Endothelial cell of hepatic sinusoid (primary cell): ENCODE data around the gene SOX11.

ENCODE experiments used
- in situ Hi-C: cut with HindIII; loops from 2 replicates; pipeline ENCODE4 v1.10.0; 2017; ENCODE audit warnings: low sequenced_read_pairs

Gene SOX11

DNA sequence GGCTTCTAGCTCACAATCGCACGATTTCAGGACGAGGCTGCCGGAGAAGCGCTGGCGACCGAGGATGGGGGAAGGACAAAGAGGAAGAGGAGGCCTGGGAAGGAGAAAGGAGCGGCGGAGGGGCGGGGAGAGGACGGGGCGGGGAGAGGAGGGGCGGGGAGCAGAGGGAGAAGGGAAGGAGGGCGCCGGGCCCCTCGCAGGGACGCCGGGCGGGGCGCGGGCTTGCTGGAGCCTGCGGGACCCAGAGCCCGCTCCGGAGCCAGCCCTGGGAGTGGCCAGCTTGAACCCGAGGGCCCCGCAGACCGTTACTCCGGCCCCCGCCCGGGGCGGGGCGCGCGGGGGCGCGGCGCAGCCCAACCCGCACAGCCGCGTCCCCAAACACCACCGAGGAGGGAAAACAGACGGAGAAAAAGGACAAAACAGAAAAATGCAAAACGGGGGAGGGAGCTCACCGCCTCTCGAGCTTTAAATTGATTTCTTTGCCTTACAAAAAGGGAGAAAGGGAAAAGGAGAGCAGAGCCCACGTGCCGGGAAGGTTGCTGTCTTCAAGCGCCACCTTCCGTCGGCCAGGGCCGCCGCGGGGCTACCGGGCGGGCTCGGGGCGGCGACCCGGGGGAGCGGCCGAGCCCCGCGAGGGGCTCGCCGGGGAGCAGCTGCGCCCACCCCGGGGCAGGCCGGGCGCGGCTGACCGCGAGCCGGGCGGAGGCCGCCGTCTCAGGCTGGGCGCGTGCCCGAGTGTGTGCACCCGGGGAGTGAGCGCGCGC lies 781 bp upstream of the SOX11 start:
- in situ Hi-C loops: no loop called here

DNA sequence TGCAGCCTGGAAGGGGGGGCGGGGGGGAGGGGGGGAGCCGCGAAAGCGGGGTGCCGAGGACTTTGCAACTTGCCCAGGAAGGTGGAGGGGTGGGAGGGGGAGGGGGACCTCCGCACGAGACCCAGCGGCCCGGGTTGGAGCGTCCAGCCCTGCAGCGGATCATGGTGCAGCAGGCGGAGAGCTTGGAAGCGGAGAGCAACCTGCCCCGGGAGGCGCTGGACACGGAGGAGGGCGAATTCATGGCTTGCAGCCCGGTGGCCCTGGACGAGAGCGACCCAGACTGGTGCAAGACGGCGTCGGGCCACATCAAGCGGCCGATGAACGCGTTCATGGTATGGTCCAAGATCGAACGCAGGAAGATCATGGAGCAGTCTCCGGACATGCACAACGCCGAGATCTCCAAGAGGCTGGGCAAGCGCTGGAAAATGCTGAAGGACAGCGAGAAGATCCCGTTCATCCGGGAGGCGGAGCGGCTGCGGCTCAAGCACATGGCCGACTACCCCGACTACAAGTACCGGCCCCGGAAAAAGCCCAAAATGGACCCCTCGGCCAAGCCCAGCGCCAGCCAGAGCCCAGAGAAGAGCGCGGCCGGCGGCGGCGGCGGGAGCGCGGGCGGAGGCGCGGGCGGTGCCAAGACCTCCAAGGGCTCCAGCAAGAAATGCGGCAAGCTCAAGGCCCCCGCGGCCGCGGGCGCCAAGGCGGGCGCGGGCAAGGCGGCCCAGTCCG lies 540 bp downstream of the SOX11 start:
- in situ Hi-C loops: no loop called here

GRCh38 chr2:5693287-5694201 lies 1.4 kb downstream of the SOX11 start:
- in situ Hi-C loops: no loop called here

DNA sequence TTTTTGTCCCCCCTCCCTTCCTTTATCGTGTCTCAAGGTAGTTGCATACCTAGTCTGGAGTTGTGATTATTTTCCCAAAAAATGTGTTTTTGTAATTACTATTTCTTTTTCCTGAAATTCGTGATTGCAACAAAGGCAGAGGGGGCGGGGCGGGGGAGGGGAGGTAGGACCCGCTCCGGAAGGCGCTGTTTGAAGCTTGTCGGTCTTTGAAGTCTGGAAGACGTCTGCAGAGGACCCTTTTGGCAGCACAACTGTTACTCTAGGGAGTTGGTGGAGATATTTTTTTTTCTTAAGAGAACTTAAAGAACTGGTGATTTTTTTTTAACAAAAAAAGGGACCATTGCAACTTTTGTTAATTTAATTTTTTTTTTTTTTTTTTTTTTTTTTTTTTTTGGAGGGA lies 2.1 kb downstream of the SOX11 start:
- in situ Hi-C loops: no loop called here

DNA sequence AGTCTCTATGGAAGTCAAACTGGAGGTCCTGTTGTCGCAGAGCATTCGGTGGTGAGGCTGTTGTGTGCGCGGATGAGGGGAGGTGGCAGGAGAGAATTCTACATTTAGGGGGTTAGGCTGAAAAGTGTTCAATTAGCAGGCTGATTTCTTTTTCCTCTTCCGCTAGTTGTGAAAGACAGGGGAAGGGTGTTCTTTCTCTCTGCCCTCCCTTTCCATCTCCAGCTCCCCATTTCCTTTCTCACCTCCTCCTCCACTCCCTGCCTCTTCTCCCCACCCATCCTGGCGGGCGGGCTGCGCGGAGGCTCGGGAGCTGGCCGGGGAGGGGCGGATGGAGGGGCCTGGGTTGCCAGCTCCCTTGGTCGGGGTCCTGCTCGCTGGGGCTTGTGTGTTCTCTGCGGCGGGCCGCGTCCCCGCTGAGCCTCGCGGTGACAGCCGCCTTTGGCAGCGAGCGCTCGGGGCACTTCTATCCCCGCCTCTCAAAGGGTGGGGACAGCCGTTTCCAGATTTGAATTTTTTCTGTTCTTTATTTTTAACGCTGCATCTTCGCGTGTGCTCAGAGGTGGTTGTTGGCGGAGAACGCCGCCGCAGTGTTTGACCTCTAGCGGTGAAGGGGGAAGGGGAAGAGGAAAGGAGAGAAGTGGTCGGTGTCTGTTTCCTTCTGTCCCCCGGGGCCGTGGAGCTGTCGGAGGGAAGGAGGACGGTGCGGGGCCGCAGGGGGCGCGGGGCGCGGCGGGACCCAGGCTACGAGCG lies 3.6 kb downstream of the SOX11 start:
- in situ Hi-C loops: no loop called here

GRCh38 chr2:5696404-5696944 lies 4.3 kb downstream of the SOX11 start:
- in situ Hi-C loops: no loop called here

DNA sequence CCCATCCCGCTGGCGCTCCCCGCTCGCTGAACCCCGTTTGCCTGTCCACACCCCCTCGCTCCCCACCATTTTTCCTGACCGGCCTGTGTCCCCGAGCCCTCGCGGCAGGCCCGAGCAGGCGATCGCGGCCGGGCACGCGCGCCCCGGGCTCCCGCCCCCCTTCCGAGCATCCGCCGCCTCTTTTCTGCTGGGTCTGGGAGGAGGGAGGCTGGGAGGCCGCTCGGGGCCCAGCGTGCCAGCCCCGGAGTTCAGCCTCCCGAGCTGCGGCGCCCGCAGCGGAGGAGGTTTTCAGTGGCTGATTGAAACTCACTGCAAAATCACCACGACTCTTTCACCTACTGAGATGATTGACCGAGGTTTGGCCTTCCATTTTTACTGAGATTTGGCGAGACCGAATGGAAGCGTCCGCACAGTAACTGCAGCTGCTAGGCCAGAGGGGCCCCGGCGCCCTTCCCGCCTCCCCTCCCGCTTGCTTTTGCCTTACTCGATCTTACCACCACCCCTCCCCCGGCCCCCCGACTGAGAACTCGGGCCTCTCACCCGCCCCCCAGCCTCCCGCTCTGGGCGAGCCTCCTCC lies 4.8 kb downstream of the SOX11 start:
- in situ Hi-C loops: no loop called here

DNA sequence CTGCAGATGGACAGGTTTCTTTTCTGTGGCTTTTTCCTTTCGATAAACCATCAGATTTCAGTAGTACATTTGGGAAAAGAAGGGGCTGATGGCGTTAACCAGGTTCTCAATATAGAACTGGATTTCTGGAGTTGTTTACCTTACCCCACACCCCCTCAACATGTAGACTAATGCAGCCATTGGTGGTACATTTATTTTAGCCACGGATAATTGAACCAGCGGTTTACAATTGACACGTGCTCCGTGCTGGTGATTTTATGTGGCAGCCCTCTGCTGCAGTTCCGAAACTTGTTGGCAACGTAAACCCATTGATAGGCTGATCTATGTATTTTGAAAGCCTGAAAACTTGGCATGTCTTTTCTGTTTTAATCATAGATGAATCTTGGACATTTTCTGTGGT lies 5.4 kb downstream of the SOX11 start:
- in situ Hi-C loops: no loop called here

DNA sequence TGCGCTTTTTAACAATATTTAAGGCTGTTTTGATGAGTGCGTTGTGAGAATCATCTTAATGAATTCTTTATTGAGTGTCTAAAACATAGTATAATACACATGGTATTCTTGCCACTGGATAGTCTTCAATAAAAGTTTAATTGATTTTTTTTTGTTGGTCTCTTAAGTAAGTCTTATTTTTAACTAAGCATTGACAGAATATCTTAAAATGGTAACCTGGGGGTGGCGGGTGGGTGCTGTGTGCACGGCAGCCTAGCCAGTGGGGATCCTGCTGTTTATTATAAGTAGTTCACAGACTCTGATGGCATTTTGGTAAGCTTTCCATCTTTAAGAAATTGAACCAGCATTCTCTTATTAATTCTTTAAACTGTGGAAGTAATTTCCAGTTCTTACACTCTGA lies 6.0 kb downstream of the SOX11 start:
- in situ Hi-C loops: no loop called here

DNA sequence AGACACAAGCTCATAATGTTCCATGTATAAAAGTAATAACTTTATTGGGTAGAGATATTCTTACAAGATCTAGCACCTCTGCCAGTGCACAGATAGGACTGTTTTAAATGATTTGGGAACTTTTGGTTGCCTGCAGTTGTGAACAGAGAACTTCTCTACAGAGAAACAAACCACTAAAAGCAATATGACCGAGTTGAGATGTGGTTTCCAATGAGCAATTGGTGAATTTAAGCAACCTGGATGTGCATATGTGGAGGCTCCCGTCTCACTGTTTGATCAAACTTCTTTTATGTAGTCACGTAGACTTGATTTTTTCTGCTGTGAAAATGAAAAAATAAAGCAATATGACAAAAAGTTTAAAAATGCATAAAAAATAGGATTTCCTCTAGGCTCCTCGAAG lies 7.8 kb downstream of the SOX11 start:
- in situ Hi-C loops: no loop called here

DNA sequence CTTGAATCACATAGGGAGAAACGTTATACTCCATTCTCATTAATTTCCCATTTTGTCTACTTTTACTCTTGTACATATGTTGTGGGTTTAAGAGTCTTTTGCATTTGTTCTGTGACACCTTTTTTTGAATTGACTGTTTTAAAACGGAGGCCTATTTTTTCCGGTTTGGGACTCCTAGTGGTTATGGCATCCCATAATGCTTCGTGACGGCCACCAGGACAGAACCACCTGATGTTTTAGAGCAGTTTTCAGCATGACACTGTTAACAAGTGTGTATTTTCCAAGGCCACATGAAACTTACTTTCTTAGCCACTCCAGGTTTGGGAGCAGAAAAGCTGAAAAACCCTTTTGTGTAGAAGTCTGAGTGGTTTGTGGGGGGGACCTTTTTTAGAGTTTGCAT lies 8.4 kb downstream of the SOX11 start:
- in situ Hi-C loops: no loop called here

GRCh38 chr2:5701266-5701665 lies 9.1 kb downstream of the SOX11 start:
- in situ Hi-C loops: no loop called here

DNA sequence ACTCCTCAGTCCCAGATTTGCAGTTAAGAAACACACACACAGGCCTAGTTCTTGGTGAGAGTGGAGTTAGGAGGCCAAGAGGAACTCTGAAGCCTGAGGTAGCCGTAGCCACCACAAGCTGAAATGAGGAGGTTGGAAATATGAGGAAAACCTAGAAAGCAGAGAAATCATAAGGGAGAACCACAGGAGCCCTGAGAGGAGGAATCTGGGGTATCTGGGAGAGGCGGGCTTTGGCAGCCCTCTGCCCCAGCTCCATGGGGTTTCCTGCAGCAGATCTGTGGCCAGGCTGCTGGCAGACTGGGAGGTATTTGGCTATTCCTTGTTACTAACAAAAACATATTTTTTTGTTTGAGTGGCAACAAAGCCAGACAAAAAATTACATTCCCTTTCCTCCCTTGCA lies 11.0 kb downstream of the SOX11 start:
- in situ Hi-C loops: no loop called here

DNA sequence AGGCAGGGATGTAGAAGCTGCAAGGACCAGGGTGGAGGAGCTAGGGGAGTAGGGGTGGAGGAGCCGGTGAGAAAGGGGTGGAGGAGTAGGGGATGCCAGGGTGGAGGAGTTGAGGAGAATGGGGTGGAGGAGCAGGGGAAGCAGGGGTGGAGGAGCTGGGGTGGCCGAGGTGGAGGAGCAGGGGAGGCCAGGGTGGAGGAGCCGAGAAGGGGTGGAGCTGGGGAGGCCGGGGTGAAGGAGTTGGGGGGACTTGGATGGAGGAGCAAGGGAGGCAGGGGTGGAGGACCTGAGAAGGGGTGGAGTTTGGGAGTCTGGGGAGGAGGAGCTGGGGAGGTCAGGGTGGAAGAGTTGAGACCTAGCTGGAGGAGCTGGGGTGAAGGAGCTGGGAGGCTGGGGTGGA lies 13.3 kb downstream of the SOX11 start:
- in situ Hi-C loops: no loop called here

DNA sequence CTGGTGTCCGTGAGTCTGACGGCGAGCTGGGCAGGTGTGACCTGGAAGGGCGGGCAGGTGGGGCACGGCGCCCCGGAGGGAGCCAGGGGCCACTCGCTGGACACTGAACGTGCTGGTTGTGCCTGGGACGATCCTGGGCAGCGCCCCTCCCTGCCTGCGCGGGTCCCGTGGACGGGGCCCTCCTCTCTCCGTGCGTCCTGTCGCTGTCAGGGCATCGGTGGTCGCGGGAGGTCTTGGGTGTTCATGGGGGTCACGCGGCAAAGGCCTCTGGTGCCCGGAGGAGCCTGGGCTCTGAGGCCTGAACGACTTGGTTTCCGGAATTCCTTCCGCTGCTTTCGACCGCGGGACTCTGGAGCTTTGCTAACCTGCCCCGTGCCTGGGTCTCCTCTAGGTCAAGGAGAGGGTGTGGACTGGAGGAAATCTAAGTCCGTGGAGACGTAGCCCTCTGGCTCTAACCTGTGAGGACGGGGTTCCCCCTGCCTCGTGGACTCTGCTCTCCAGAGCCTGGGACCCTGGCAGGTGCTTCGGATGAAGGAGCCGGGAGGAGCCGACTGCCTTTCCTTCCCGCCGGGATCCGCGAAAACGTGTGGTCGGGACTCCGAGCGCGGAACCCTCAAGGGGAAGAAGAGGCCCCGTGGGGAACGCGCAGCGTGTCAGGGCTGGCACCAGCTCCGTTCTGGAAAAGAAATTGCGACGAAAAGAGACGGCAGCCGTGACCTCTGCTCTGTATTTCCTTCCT lies 14.7 kb downstream of the SOX11 start:
- in situ Hi-C loops: no loop called here

- in situ Hi-C loops: loop anchor here (5.0 kb wide), 1 partner anchor 77 kb away; no protein-coding TSS in a partner anchor
Observed at GRCh38 chr2:5710615-5711014, 18.4 kb downstream of the SOX11 start.

- in situ Hi-C loops: loop anchor here (5.0 kb wide), 1 partner anchor 74 kb away; no protein-coding TSS in a partner anchor
Observed at GRCh38 chr2:5713101-5713500, 20.9 kb downstream of the SOX11 start.

GRCh38 chr2:5719629-5720334 lies 27.6 kb downstream of the SOX11 start:
- in situ Hi-C loops: no loop called here

DNA sequence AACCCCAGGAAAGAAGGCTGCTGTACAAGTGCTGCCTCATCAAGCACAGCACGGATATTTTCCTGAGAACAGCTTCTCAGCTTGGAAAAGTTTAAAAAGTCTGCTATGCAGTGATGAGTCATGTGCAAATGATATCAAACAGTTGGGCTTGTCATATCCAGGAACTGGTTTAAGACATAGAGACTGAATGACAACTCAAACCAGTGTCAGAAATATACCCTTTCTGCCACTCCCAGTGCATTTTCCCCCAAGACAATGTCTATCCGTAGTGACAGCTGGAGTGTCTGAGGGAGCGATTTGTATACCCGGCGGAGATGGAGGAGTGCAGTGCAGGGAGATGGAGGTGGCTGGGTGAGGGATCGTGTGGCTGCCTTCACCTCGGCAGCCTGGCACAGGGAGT lies 28.2 kb downstream of the SOX11 start:
- in situ Hi-C loops: no loop called here
